GM12878 (cell line): ENCODE measurements around the gene ALPP.
"Not testable (repeated sequence)": the region's sequence is repeated elsewhere in the genome, so short reads cannot be mapped to it uniquely, and the experiment has no call there.

Experiments
- NR2F1 ChIP-seq: fragments of 450-650 bp; conservative IDR thresholded peaks from 2 replicates; pipeline ENCODE4 v1.6.1; 2017; ENCODE audit warnings: mild to moderate bottlenecking
- RAD51 ChIP-seq: fragments of 450-650 bp; IDR thresholded peaks from 2 replicates; pipeline ENCODE4 v1.6.1; 2016; ENCODE audit warnings: moderate library complexity, mild to moderate bottlenecking, inconsistent platforms

GRCh38 chr2:232363064-232363783, 15.3 kb upstream of the ALPP start:
- TF ChIP-seq NR2F1, RAD51: not testable (repeated sequence)
